Islet of Langerhans (tissue), 1 donor: ENCODE results near the gene GDPD3.
"Not testable (repeated sequence)": the region's sequence is repeated elsewhere in the genome, so short reads cannot be mapped to it uniquely, and the experiment has no call there.

Experiments used
- FAIRE-seq: peaks from one replicate; lab custom pipeline; 2011; peaks lifted over from hg19 to GRCh38; lab: Jason Lieb, UNC

Gene GDPD3

GRCh38 chr16:30122604-30123160 is 9.3 kb upstream of the GDPD3 start:
- no peak for FAIRE-seq

DNA sequence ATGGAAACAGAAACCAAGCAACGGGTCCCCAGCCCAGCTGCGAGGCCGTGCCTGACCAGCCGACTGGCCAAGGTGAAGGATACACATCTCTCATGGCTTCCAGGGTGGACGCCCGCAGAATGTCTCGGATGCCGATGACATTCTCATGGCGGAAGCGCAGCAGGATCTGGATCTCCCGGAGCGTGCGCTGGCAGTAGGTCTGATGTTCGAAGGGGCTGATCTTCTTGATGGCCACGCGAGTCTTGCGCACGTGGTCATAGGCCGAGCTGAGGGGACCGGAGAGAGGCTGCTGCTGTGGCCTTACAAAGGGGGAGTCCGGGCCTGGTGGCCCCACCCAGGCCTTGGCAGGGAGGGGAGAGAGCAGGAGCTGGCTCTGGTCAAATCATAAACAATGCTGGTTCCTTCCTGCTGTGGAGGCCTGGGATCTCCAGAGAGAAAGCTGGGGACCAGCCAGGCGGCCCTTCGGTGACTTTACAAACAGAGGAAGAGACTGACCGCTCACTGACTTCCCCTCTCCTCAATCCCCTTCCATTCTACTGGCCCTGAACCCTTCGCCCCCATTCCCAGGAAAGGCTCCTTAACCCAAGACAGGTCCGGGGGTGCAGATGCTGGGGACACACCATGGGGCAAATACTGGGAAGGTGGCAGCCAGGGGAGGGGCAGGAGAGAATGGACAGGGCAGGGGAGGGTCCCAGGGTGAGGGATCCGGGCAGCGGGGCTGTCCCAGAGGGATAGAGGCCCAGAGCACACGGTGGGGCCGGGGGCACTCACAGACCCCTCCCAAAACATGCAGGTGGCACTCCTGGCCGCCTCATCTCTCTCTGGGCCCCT is 8.6 kb upstream of the GDPD3 start:
- FAIRE-seq, result no peak

DNA sequence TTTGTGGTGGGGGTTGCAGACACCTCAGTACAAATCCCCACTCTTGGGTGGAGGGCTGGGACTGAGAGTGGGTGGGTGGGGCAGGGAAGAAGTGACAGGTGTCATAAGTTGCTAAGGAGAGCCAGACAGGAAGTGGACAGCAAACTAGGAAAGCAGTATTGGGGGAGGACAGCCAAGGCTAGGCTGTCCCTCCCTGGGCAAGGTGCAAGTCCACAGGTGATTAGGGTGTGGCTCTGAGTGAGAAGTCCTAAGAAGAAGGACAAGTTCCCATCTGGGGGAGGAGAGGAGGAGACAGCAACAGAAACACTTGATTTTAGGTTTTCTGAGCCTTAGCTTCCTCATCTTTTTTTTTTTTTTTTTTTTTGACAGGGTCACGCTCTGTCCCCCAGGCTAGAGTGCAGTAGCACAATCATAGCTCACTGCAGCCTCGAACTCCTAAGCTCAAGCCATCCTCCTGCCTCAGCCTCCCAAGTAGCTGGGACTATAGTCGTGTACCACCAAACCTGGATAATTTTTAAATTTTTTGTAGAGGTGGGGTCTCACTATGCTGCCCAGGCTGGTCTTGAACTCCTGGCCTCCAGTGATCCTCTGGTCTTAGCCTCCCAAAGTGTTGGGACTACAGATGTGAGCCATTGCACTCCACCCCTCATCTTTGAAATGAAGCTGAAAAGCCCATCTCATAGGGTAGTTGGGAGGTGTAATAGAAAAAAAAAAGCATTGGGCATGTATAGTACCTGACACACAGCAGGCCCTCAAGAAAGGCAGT is 7.2 kb upstream of the GDPD3 start:
- no peak for FAIRE-seq

GRCh38 chr16:30119428-30119827 is 6.1 kb upstream of the GDPD3 start:
- no peak for FAIRE-seq

DNA sequence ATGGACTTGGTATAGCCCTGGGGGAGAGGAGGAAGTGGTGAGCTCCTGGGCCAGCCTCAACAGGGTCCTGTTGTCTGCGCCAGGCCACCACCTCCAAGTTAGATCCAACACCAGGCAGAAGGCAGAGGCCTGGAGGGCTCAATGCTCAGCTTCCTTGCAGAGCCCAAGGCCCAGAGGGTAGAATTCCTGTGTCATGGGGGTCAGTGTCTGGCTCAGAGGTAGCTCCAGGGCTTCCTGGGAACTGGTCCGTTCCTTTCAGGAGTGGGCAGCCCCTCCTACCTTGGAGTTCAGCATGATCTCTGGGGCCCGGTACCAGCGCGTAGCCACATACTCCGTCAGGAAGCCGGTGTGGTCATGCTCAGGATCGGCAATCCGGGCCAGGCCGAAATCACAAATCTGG is 4.4 kb upstream of the GDPD3 start:
- FAIRE-seq, result no peak

DNA sequence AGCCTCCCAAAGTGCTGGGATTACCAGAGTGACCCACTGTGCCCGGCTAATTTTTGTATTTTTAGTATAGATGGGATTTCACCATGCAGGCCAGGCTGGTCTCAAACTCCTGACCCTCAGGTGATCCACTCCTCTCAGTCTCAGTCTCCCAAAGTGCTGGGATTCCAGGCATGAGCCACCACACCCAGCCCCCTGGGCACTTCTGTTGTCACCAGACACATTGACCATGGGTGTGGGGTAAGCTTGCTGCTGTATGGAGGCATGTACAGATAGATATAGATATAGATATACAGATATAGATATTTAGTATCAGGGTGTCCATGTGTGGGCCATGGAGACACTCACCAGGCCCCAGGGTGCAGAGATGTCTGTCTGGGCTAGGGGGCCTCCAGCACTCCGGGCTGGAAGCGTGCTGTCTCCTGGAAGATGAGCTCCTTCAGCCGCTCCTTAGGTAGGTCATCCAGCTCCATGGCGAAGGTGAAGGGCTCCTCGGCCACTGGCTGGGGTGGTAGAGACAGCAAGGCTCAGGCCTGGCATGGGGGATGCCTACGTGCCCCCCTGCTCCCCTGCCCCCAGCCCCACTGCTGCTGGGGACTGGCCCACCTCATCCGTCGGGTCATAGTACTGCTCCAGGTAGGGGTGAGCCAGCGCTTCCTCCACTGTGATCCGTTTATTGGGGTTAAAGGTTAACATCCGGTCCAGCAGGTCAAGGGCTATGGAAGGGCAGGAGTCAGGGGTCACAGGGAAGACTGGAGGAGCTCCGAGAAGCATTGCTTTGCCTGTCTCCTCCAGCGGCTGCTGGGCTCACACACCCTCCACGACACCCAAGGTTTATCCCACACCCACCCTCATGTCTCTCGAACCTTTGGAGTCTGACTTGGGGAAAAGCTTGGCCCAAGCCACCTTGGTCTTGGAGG is 3.2 kb upstream of the GDPD3 start:
- no peak for FAIRE-seq

DNA sequence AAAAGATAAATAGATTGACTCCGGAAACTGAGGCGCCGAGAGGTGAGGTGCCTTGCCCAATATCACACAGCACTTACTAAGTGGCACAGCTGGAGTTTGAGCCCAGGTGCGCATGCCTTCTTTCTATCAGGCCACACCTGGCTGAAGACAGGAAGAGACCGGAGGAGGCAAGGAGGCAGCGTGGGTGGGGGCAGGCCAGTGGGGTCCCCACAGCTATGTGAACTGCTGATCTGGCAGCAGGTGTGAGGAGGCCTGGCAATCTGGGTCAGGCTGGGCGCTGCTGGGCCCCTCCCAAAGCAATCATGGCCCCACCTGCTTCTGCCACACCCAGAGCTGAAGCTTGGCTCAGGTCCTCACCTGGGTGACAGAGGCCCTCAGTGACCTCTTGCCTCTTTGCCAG is 1.9 kb upstream of the GDPD3 start:
- no peak for FAIRE-seq

- FAIRE-seq, result not testable (repeated sequence)
Measured at GRCh38 chr16:30114833-30115232, 1.5 kb upstream of the GDPD3 start.

GRCh38 chr16:30114411-30114810 is 1.1 kb upstream of the GDPD3 start:
- no peak for FAIRE-seq

- no peak for FAIRE-seq
Measured at GRCh38 chr16:30113711-30114333, 485 bp upstream of the GDPD3 start.

GRCh38 chr16:30112197-30113030 is 923 bp downstream of the GDPD3 start:
- no peak for FAIRE-seq

GRCh38 chr16:30110661-30111060 is 2.7 kb downstream of the GDPD3 start:
- no peak for FAIRE-seq

- no peak for FAIRE-seq
Measured at GRCh38 chr16:30108059-30108850, 5.1 kb downstream of the GDPD3 start.

GRCh38 chr16:30104492-30104891 is 8.8 kb downstream of the GDPD3 start:
- FAIRE-seq, result no peak

DNA sequence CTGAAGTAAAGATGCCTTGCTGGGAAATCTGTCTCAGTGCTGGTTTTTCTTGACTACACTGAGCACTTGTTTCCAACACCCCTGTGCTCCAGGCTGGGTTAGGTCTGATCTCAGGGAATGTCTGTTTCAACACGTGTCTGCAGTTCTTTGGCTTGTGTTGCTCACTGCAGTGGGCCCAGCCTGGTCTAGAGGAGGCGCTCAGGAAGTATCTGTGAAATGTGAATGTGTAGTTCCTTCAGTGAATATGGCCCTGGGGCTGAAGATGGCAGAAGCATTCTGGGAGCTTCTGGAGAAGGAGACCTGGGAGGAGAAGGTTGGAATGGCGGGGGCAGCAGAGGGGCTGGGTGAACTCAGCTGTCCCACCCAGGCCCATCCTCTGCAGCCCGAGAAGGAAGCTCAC is 9.2 kb downstream of the GDPD3 start:
- no peak for FAIRE-seq

DNA sequence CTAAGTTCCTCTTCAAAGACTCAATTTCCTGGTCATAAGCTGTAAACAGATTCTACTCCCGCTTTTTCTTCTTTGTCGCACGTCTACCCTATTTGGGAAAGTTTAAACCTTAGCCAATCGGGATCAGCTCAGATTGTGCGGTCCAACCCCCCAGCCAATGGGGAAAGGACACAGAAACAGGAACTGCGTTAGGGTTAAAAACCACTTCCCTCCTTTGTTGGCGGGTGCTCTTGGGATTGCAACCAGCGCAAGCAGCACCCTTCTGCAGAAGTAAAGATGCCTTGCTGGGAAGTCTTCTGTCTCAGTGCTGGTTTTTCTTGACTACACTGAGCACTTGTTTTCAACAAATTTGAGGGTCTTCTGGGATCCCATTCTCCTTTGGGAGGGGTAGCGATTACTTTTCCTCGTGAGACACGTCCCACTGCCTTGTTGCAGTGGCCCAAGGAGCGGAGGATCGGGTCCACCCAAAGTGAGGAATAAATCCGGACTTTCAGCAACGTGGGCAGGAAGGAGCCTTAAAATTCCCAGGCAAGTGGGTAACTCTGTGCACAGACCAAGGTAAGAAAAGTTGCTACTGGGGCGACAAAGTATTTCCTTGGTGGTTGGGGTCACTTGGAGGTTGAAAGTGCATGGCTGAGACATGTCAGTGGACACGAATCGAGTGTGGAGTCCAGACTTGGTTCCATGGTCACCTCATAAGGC is 16.3 kb downstream of the GDPD3 start:
- no peak for FAIRE-seq

DNA sequence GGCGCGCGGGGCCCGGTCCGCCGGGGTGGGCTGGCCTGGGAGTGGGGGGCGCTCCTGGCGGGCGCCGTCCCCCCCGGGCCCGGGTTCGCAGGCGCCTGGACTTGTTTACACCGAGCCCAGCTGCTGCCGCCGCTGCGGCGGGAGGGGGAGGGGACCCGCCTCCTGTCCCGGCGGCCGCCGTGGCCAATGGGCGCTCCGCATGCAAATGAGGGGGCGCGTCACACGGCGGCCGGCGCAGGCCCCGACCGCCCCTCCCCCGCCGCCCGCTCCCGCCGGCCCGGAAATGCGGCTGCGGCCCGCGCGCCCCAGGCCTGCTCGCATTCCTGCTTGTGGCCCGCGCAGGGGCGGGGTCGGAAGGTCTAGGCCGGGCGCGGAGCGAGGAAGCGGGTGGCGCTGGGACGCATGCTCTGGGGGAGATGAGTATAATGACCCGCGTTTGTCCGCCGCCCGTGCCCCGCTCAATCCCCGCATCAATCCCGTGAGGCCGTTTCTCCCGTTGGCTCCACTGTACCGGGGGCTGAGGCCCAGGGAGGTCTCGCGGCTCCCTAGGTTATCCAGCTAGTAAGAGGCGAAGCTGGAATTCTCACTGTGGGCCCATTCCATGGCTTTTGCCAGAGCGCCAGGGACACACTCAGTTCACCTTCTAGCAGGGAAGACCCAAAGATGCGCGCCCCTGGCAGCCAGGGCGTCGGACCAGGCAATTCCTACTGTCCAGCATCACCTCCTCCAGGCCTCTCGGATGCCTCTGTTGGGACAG is 17.1 kb downstream of the GDPD3 start, which contains the start of gene YPEL3:
TSS of gene YPEL3 (minus strand) at position 109 of the 757 bp plus-strand sequence. CDS start 731 bp downstream, outside the sequence.
- FAIRE-seq, result no peak
